Neutrophil (primary cell): Measurements from ENCODE around the gene EVX2.
A peak's percentile ranks its signal among the peaks of the same experiment; 100 is the strongest.

Experiments used
- H3K27ac ChIP-seq: fragments of 200-600 bp; sonication (generic); 2 replicates; pipeline ENCODE4 v1.5.1; 2016; ENCODE audit warnings: mild to moderate bottlenecking, moderate library complexity
- H3K27me3 ChIP-seq: fragments of 200-600 bp; sonication (generic); 2 replicates; pipeline ENCODE4 v1.6.0; 2016; ENCODE audit warnings: mild to moderate bottlenecking
- H3K36me3 ChIP-seq: fragments of 200-600 bp; sonication (generic); 2 replicates; pipeline ENCODE4 v1.5.1; 2017
- H3K4me1 ChIP-seq, 2 experiments: fragments of 200-600 bp in 1 of 2; sonication (generic) in 1 of 2; 1 replicate in 1 of 2; 2 replicates in 1 of 2; pipeline versions ENCODE4 v1.5.1 to v1.6.1; 2013 to 2016; ENCODE audit warnings: low read depth in 1 of 2, low read length in 1 of 2, mild to moderate bottlenecking in 1 of 2, moderate library complexity in 1 of 2; ENCODE audit not compliant: control insufficient read depth in 1 of 2, insufficient read depth in 1 of 2
- H3K4me3 ChIP-seq, 2 experiments: fragments of 200-600 bp in 1 of 2; sonication (generic) in 1 of 2; 1 replicate in 1 of 2; 2 replicates in 1 of 2; pipeline ENCODE4 v1.5.1; 2013 to 2016; ENCODE audit warnings: low read depth in 1 of 2, low read length in 1 of 2, mild to moderate bottlenecking in 1 of 2, moderate library complexity in 1 of 2
- H3K9me3 ChIP-seq: fragments of 200-600 bp; sonication (generic); 2 replicates; pipeline ENCODE4 v1.5.1; 2016
- CTCF ChIP-seq: fragments of 200-600 bp; sonication (generic); IDR thresholded peaks from 2 replicates; pipeline ENCODE4 v1.5.1; 2016; ENCODE audit warnings: antibody characterized with exemption

Gene EVX2

GRCh38 chr2:176122683-176123410 is 39.1 kb upstream of the EVX2 start, which contains the start of gene HOXD9:
HOXD9 (plus strand) TSS chr2:176122719; CDS start chr2:176122769, 50 bp downstream.
- no peak within 1 kb of the TSS for H3K27ac ChIP-seq
- H3K9me3 ChIP-seq: no peaks in the 10 kb centered on the region
- H3K27me3 ChIP-seq: peaks cover 100% of the 10 kb centered on the region
- peak within 1 kb of the TSS; percentile 27 to 34 for H3K4me3 ChIP-seq
- H3K36me3 ChIP-seq: no peaks in the 10 kb centered on the region
- H3K4me1 ChIP-seq: peaks cover 3 to 18% of the 10 kb centered on the region in 2 experiments
- no peak for TF ChIP-seq CTCF

GRCh38 chr2:176122052-176122682 is 38.4 kb upstream of the EVX2 start:
- Histone ChIP-seq H3K27me3 (peaks cover 100% of the 10 kb centered on the region), H3K4me1 (peaks cover 3 to 18% of the 10 kb centered on the region in 2 experiments), H3K9me3 (no peaks in the 10 kb centered on the region), H3K27ac (no peak overlapping the region), H3K4me3 (peak overlapping the region; percentile 27 to 34), H3K36me3 (no peaks in the 10 kb centered on the region)
- no peak for TF ChIP-seq CTCF

- H3K4me1 ChIP-seq: peaks cover 3 to 18% of the 10 kb centered on the region in 2 experiments
- no peak for TF ChIP-seq CTCF
- no peak overlapping the region for H3K27ac ChIP-seq
- H3K9me3 ChIP-seq: no peaks in the 10 kb centered on the region
- H3K4me3 ChIP-seq: no peak overlapping the region
- H3K36me3 ChIP-seq: no peaks in the 10 kb centered on the region
- H3K27me3 ChIP-seq: peaks cover 100% of the 10 kb centered on the region
These were observed 37.7 kb upstream of the EVX2 start for GRCh38 chr2:176121190-176122051.

GRCh38 chr2:176120364-176121189 is 36.8 kb upstream of the EVX2 start:
- Histone ChIP-seq H3K27ac (no peak overlapping the region), H3K27me3 (peaks cover 100% of the 10 kb centered on the region), H3K4me3 (no peak overlapping the region), H3K4me1 (peaks cover 3 to 18% of the 10 kb centered on the region in 2 experiments), H3K36me3 (no peaks in the 10 kb centered on the region), H3K9me3 (no peaks in the 10 kb centered on the region)
- TF ChIP-seq CTCF: no peak
